Lower leg skin (tissue), 3 donors: Measurements from ENCODE around the gene EIF5A2.

Experiments
- CTCF ChIP-seq, 3 donors: fragments of 450-650 bp; IDR thresholded peaks; one replicate each; pipeline ENCODE4 v1.5.1; 2016; ENCODE audit warnings: antibody characterized with exemption in 3 of 3, mild to moderate bottlenecking in 3 of 3, moderate library complexity in 2 of 3
- POLR2A ChIP-seq, 2 donors: fragments of 450-650 bp; IDR thresholded peaks; one replicate each; pipeline ENCODE4 v1.6.1; 2016 to 2017; ENCODE audit warnings: antibody characterized with exemption in 2 of 2, mild to moderate bottlenecking in 1 of 2, moderate library complexity in 1 of 2

DNA sequence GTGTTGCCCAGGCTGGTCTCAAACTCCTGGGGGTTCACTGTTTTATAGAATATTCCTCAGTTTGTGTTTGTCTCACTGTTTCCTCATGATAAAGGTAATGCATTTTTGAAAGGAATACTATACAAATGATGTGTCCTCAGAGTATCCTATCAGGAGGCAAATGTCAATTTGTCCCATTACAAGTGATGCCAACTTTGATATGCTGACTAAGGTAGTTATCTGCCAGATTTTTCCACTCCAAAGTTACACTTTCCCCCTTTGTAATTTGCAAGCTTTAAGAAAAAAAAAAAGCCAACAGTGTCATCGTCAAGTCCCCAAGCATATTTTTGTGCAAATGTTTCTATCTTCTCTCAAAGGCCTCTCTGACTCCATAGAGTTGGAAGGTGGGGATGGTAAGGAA, 9.0 kb downstream of the EIF5A2 start:
- TF ChIP-seq CTCF (IDR thresholded peaks at IDR 0.05), result no peak
- TF ChIP-seq POLR2A (IDR thresholded peaks at IDR 0.05), result no peak
